Neutrophil (primary cell): ENCODE data around the gene CFAP99.

ENCODE experiments used
- H3K27ac ChIP-seq: fragments of 200-600 bp; sonication (generic); 2 replicates; pipeline ENCODE4 v1.5.1; 2016; ENCODE audit warnings: mild to moderate bottlenecking, moderate library complexity
- H3K27me3 ChIP-seq: fragments of 200-600 bp; sonication (generic); 2 replicates; pipeline ENCODE4 v1.6.0; 2016; ENCODE audit warnings: mild to moderate bottlenecking
- H3K36me3 ChIP-seq: fragments of 200-600 bp; sonication (generic); 2 replicates; pipeline ENCODE4 v1.5.1; 2017
- H3K4me1 ChIP-seq, 2 experiments: fragments of 200-600 bp in 1 of 2; sonication (generic) in 1 of 2; 1 replicate in 1 of 2; 2 replicates in 1 of 2; pipeline versions ENCODE4 v1.5.1 to v1.6.1; 2013 to 2016; ENCODE audit warnings: low read depth in 1 of 2, low read length in 1 of 2, mild to moderate bottlenecking in 1 of 2, moderate library complexity in 1 of 2; ENCODE audit not compliant: control insufficient read depth in 1 of 2, insufficient read depth in 1 of 2
- H3K4me3 ChIP-seq, 2 experiments: fragments of 200-600 bp in 1 of 2; sonication (generic) in 1 of 2; 1 replicate in 1 of 2; 2 replicates in 1 of 2; pipeline ENCODE4 v1.5.1; 2013 to 2016; ENCODE audit warnings: low read depth in 1 of 2, low read length in 1 of 2, mild to moderate bottlenecking in 1 of 2, moderate library complexity in 1 of 2
- H3K9me3 ChIP-seq: fragments of 200-600 bp; sonication (generic); 2 replicates; pipeline ENCODE4 v1.5.1; 2016
- CTCF ChIP-seq: fragments of 200-600 bp; sonication (generic); IDR thresholded peaks from 2 replicates; pipeline ENCODE4 v1.5.1; 2016; ENCODE audit warnings: antibody characterized with exemption

CFAP99 gene

DNA sequence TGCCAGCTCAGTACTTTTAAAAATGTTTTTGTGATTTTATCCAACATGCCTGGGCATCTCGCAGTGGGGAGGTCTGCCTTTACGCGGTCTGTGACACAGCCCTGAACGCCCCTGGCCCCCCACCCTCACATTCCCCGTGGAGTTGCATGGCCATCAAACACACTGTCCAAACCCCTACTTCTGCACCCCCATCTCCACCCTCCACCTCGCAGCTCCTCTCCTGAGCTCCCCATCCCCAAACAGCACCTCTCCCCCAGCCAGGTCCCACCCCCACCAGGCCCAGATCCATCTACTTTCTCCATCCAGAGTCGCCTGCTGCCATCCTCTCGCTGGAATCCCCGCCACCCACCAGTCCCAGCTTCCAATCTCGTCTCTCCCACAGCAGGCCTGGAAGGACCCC, 9.8 kb upstream of the CFAP99 start:
- Histone ChIP-seq H3K27me3 (peaks cover 34% of the 10 kb centered on the region), H3K27ac (no peak overlapping the region), H3K4me1 (peaks cover 13 to 14% of the 10 kb centered on the region in 2 experiments), H3K9me3 (no peaks in the 10 kb centered on the region), H3K36me3 (no peaks in the 10 kb centered on the region), H3K4me3 (no peak overlapping the region)
- no peak for TF ChIP-seq CTCF

DNA sequence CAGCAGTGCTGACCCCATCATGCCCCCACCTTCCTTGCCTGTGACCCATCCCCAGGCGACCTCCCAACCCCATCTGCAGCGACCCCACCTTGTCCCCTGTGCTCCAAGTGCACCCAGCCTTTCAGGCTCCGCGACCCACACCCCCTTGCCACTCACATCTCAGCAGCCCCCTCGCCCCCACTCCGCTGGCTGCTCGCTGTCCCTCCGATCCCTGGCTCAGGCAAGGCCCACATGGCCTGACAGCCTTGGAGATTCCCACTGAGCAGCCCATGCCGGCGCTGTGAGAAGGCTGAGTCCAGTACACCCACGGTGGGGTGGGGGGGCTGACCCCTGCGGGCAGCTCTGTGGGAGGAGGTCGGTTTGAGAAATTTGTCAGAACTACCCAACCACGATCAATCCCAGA, 9.4 kb upstream of the CFAP99 start:
- H3K27me3 ChIP-seq = peaks cover 38% of the 10 kb centered on the region
- no peak for TF ChIP-seq CTCF
- no peak overlapping the region for H3K27ac ChIP-seq
- no peaks in the 10 kb centered on the region for H3K36me3 ChIP-seq
- no peak overlapping the region for H3K4me3 ChIP-seq
- H3K9me3 ChIP-seq = no peaks in the 10 kb centered on the region
- H3K4me1 ChIP-seq = peaks cover 13 to 14% of the 10 kb centered on the region in 2 experiments

DNA sequence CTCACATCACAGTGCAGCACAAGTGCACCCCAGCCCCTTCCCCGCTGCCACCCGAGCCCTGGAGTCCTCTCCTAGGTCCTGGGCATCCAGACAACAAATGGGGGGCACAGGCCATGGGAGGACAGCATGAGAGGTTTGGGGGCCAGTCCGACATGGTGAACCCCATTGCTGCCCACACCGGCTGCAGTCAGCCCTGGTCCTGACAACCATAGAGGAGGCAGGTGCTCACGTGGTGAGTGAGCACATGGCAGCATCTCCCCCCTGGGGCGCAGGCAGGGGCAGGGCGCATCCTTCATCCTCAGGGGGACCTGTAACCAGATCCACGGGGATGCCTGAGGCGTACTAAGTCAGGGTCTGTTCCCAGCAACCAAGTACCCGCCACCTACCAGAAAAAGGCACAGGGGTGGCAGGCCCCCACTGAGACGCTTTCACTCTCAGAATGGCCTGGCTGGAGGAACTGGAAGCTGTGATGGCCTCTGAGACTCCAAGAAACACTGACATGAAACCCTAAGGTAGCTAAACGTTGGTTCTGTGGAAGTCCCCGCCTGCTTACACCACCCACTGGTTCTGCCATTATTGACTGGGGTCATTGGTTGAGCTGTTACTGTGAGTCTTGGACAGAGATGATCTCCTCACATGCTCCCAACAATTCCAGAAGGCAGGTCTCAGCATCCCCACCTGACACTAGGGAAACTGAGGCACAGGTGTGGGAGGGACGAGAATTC, 6.8 kb upstream of the CFAP99 start:
- Histone ChIP-seq H3K36me3 (no peaks in the 10 kb centered on the region), H3K4me1 (peaks cover 18 to 22% of the 10 kb centered on the region in 2 experiments), H3K27ac (no peak overlapping the region), H3K9me3 (no peaks in the 10 kb centered on the region), H3K27me3 (peaks cover 64% of the 10 kb centered on the region), H3K4me3 (no peak overlapping the region)
- TF ChIP-seq CTCF = no peak

DNA sequence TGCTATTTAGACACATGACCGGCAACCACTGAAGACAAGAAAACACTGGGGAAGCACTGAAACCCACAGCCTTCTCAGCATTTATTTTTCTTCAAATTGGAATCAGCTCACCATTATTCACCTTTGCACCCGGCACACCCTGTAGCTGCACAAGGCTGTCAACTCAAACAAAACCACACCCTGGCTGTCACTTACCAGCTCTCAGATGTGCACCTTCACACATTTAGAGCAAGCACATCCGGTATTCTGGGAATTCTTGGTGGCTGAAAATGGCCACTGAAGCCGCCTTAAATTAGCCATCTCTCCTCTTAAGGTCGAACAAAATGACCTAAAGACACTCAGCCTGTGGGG, 6.2 kb upstream of the CFAP99 start:
- no peaks in the 10 kb centered on the region for H3K36me3 ChIP-seq
- TF ChIP-seq CTCF = no peak
- H3K4me3 ChIP-seq = peak overlapping the region in 1 of 2 experiments; percentile 36
- peaks cover 20 to 26% of the 10 kb centered on the region in 2 experiments for H3K4me1 ChIP-seq
- H3K27me3 ChIP-seq = peaks cover 70% of the 10 kb centered on the region
- no peaks in the 10 kb centered on the region for H3K9me3 ChIP-seq
- H3K27ac ChIP-seq = no peak overlapping the region

DNA sequence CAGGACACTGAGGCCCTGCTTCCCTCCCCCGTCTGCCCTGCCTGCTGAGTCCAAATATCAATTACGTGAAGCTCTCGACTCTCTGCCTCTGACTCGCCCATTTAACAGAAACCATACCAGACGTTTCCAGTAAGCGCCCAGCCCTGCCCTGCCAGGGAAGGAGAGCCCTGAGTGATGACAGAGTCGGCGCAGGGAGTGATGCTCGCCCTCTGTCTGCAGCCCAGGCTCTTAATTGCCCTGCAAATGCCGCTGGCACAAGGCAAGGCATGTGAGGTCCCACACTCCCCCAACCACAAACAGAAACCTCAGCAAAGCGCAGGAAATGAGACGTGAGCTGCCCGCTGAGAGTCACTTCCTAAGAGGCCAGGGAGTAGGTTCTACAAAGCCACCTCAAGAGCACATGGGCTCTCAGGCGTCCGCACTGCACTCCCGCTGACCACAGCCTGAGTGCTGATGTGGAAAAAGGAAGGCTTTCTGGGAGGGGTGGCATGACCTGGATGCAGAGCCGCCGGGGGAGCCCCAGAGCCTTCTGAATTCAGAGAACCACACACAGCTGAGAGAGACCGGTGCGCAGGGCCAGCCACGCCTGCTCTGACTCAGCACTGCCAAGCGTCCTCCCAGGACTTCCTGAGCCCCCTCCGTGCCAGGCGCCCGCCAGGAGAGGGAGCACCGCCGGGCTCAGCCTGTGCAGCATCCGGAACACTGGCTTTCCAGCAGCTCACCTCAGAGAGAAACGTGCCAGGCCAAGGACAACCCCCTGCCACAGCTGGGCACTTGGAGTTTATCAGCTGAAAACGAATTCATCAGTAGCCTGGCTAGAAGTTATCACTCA, 5.7 kb upstream of the CFAP99 start:
- H3K36me3 ChIP-seq = no peaks in the 10 kb centered on the region
- H3K27me3 ChIP-seq = peaks cover 76% of the 10 kb centered on the region
- H3K4me1 ChIP-seq = peaks cover 26 to 32% of the 10 kb centered on the region in 2 experiments
- H3K4me3 ChIP-seq = peak overlapping the region; percentile 19 to 36
- no peaks in the 10 kb centered on the region for H3K9me3 ChIP-seq
- no peak overlapping the region for H3K27ac ChIP-seq
- TF ChIP-seq CTCF = no peak
